ENCODE data around the gene GINS2.

DNA sequence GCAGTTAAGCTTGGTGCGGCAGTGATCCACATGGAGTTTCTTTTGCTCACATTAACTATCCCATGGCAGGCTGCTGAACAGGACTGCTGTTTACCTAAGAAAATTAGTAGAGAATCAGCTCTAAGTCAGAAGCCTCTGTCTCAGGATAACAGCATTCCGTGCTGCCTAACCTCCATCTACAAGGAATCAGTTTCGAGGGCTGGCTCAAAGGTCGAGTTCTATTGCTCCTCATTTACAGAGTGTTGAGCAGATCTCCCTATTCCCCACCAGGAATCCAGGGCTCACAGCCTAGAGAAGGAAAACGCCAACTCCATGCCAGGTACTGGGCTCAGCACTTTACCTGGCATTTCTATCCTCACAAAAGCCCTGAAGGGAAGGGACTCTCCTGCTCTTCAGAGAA, 9.9 kb downstream of the GINS2 start:
- TF ChIP-seq, protein P1, sequence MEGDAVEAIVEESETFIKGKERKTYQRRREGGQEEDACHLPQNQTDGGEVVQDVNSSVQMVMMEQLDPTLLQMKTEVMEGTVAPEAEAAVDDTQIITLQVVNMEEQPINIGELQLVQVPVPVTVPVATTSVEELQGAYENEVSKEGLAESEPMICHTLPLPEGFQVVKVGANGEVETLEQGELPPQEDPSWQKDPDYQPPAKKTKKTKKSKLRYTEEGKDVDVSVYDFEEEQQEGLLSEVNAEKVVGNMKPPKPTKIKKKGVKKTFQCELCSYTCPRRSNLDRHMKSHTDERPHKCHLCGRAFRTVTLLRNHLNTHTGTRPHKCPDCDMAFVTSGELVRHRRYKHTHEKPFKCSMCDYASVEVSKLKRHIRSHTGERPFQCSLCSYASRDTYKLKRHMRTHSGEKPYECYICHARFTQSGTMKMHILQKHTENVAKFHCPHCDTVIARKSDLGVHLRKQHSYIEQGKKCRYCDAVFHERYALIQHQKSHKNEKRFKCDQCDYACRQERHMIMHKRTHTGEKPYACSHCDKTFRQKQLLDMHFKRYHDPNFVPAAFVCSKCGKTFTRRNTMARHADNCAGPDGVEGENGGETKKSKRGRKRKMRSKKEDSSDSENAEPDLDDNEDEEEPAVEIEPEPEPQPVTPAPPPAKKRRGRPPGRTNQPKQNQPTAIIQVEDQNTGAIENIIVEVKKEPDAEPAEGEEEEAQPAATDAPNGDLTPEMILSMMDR (conservative IDR thresholded peaks at IDR 0.05), result no peak
- TF ChIP-seq ZFX (IDR thresholded peaks at IDR 0.05), result no peak
